ENCODE measurements around the gene HIRIP3. TPM values are rescaled to one million over a fixed set of nuclear protein-coding genes. Genes with fewer than 3 reads are reported as not detected.

HIRIP3 gene, protein sequence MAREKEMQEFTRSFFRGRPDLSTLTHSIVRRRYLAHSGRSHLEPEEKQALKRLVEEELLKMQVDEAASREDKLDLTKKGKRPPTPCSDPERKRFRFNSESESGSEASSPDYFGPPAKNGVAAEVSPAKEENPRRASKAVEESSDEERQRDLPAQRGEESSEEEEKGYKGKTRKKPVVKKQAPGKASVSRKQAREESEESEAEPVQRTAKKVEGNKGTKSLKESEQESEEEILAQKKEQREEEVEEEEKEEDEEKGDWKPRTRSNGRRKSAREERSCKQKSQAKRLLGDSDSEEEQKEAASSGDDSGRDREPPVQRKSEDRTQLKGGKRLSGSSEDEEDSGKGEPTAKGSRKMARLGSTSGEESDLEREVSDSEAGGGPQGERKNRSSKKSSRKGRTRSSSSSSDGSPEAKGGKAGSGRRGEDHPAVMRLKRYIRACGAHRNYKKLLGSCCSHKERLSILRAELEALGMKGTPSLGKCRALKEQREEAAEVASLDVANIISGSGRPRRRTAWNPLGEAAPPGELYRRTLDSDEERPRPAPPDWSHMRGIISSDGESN
- 9.6 to 19.0 TPM (median 14.5 TPM) in 5 replicates for total RNA-seq (2022; extraction: Qiagen RNA extraction; ENCODE audit: low read depth)

DNA sequence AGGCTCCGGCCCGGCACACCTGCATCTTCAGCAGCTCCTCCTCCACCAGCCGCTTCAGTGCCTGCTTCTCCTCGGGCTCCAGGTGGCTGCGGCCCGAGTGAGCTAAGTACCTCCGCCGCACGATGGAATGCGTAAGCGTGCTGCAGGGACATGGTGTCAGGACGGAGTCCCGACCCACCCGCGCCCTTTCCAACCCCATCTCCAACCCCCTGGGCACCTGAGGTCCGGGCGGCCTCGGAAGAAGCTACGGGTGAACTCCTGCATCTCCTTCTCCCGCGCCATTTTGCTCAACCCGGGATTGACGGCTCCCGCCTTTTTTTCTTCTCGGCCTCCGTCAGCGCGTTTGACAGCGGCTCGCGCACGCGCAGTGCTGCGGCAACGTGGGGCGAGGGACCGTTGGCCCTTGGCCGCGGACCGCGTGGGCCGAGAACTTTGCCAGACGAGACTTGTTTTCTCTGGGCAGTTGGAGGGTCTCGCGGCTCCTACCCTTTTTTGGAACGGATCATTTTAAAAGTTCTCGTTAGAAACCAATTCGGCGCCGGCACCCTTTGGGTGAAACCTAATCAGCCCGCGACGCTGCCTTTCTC, at the start of gene HIRIP3:
HIRIP3 (minus strand) TSS at position 294 of the 587 bp plus-strand sequence; CDS start at position 282, 12 bp downstream.

GRCh38 chr16:30030841-30031413, 35.5 kb upstream of the HIRIP3 start, which contains the start of gene TLCD3B:
Gene TLCD3B, minus strand, starts transcription at chr16:30031271. Its CDS starts 744 bp downstream, at chr16:30030527.

GRCh38 chr16:30022887-30023286, 27.5 kb upstream of the HIRIP3 start, which contains the start of gene C16orf92:
Gene C16orf92, plus strand, starts transcription at chr16:30023198. Its CDS starts 143 bp downstream, at chr16:30023341.

DNA sequence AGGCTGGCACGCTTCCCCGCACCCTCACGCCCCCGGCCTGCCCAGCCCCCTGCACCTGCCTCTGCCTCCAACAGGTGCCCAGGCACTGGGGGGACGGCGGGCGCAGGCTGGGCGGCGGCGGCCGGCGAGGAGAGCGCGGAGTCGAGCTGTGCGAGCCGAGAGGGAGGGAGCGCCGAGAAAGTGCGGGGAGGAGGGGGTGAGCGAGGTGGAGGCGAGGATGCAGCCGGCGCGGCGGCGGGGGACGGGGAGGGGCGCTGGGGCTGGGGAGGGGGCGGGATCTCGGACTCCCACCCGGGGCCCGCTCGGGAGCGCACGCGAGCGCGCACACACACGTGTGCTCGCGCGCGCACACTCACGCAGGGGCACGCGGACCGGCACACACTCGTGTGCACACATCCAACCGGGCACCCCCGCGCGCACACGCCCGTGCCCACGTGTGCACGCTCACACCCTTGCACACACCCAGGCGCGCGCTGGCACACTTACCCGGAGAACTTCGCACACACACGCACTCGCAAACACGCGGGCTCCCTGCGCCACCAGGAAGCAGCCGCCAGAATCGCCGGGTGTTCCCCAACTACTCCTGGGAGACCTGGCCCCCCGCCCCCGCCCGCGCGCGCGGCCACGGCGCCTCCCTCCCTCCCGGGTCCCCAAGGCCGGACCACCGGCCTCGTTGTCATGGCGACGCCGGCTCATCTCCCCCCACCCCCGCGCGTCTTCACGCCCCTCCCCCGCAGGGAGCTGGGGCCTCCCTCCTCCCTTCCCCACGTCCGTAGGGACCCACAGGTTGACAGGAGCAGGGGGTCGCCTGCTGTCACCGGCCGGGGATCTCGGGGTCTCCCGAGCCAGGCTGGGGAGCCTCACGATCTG, 15.7 kb upstream of the HIRIP3 start, which contains the start of gene DOC2A:
DOC2A (minus strand) TSS at position 184 of the 870 bp plus-strand sequence. CDS start 805 bp downstream, outside the sequence.

GRCh38 chr16:29995911-29996765, 721 bp upstream of the HIRIP3 start, which contains the start of gene INO80E:
Gene INO80E, plus strand, starts transcription at chr16:29996241. Its CDS starts 70 bp downstream, at chr16:29996311.

DNA sequence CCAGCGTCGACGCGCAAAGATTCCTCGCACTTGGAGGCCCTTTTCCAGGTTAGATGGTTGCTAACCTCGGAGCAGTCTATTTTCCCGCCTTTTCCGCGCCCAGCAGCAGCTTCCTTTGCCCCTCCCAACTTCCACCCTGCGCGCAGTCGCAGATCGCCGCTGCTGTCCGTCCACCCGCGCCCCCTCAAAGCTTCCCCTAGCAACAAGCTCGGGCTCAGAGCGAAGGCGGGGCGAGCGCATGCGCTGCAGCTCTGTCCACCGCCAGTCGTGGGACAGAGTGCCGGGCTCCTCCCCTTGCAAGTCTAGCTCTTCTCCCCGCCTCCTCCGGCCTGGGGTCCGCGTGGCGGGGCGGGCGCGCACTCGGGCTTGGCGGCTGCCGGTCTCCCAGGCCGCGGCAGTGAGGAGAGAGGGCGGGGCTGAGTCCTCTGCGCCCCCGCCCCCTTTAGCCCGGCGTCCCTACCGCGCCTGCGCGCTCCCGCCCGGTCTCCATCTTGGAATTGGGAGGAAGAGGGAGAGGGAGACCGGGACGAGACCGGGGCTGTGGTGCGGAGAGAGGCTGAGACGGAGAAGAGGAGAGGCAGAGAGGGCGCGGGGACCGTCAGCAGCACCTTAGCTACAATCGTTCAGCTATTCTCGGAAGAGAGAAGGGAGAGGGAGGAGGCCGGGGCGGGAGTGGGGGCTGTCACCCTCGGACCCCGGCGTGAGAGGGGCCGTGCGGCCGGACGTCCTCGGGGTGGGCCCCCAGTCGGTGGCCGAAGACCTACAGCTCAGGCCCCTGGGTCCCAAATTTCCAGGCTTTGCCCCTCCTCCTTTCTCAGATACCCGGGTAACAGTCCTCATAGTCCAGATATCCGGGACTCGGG, 21.8 kb downstream of the HIRIP3 start, which contains the start of gene TAOK2:
TAOK2 (plus strand) TSS at position 485 of the 863 bp plus-strand sequence. CDS start 3,905 bp downstream, outside the sequence.

GRCh38 chr16:29961479-29962343, 33.7 kb downstream of the HIRIP3 start, which contains the start of gene TMEM219:
Gene TMEM219, plus strand, starts transcription at chr16:29962079. Its CDS starts 1,065 bp downstream, at chr16:29963144.

Other genes starting within 250 kb of the HIRIP3 start
- gene C16orf54, start 249.6 kb downstream of the HIRIP3 start, total RNA-seq (2022; extraction: Qiagen RNA extraction; ENCODE audit: low read depth) = not detected in 5 replicates
- not detected in 5 replicates for gene ZG16, start 217.4 kb downstream of the HIRIP3 start, total RNA-seq (2022; extraction: Qiagen RNA extraction; ENCODE audit: low read depth)
- gene KIF22, start 204.9 kb downstream of the HIRIP3 start, total RNA-seq (2022; extraction: Qiagen RNA extraction; ENCODE audit: low read depth) = 73.9 to 96.4 TPM (median 95.6 TPM) in 5 replicates
- gene MAZ, start 189.1 kb downstream of the HIRIP3 start, total RNA-seq (2022; extraction: Qiagen RNA extraction; ENCODE audit: low read depth) = 140 to 181 TPM (median 172 TPM) in 5 replicates
- 0.27 to 0.52 TPM (median 0.33 TPM) in 5 replicates for gene PRRT2, start 183.4 kb downstream of the HIRIP3 start, total RNA-seq (2022; extraction: Qiagen RNA extraction; ENCODE audit: low read depth)
- gene PAGR1, start 179.5 kb downstream of the HIRIP3 start, total RNA-seq (2022; extraction: Qiagen RNA extraction; ENCODE audit: low read depth) = 35.0 to 50.8 TPM (median 46.6 TPM) in 5 replicates
- gene MVP, start 175.2 kb downstream of the HIRIP3 start, total RNA-seq (2022; extraction: Qiagen RNA extraction; ENCODE audit: low read depth) = 99.3 to 146 TPM (median 135 TPM) in 5 replicates
- gene CDIPT, start 132.4 kb downstream of the HIRIP3 start, total RNA-seq (2022; extraction: Qiagen RNA extraction; ENCODE audit: low read depth) = 47.4 to 106 TPM (median 95.8 TPM) in 5 replicates
- 11.0 to 24.3 TPM (median 19.9 TPM) in 5 replicates for gene SEZ6L2, start 96.1 kb downstream of the HIRIP3 start, total RNA-seq (2022; extraction: Qiagen RNA extraction; ENCODE audit: low read depth)
- gene ASPHD1, start 95.1 kb downstream of the HIRIP3 start, total RNA-seq (2022; extraction: Qiagen RNA extraction; ENCODE audit: low read depth) = 12.4 to 27.0 TPM (median 23.7 TPM) in 5 replicates
- 9.3 to 20.1 TPM (median 15.0 TPM) in 5 replicates for gene KCTD13, start 69.4 kb downstream of the HIRIP3 start, total RNA-seq (2022; extraction: Qiagen RNA extraction; ENCODE audit: low read depth)
- gene TMEM219, start 33.5 kb downstream of the HIRIP3 start, total RNA-seq (2022; extraction: Qiagen RNA extraction; ENCODE audit: low read depth) = 72.2 to 98.5 TPM (median 97.9 TPM) in 5 replicates
- 16.9 to 36.1 TPM (median 34.3 TPM) in 5 replicates for gene TAOK2, start 21.7 kb downstream of the HIRIP3 start, total RNA-seq (2022; extraction: Qiagen RNA extraction; ENCODE audit: low read depth)
- gene INO80E, start 624 bp upstream of the HIRIP3 start, total RNA-seq (2022; extraction: Qiagen RNA extraction; ENCODE audit: low read depth) = 101 to 119 TPM (median 109 TPM) in 5 replicates
- gene DOC2A, start 15.4 kb upstream of the HIRIP3 start, total RNA-seq (2022; extraction: Qiagen RNA extraction; ENCODE audit: low read depth) = 0.88 to 3.5 TPM (median 2.5 TPM) in 5 replicates
- gene C16orf92, start 27.6 kb upstream of the HIRIP3 start, total RNA-seq (2022; extraction: Qiagen RNA extraction; ENCODE audit: low read depth) = not detected in 5 replicates
- gene TLCD3B, start 35.7 kb upstream of the HIRIP3 start, total RNA-seq (2022; extraction: Qiagen RNA extraction; ENCODE audit: low read depth) = 0.26 to 0.56 TPM (median 0.36 TPM) in 4 of 5 replicates, not detected in the other
- gene ALDOA, start 70.1 kb upstream of the HIRIP3 start, total RNA-seq (2022; extraction: Qiagen RNA extraction; ENCODE audit: low read depth) = 1,377 to 1,871 TPM (median 1,822 TPM) in 5 replicates
- 99.1 to 153 TPM (median 144 TPM) in 5 replicates for gene PPP4C, start 80.4 kb upstream of the HIRIP3 start, total RNA-seq (2022; extraction: Qiagen RNA extraction; ENCODE audit: low read depth)
- 0.20 to 0.50 TPM (median 0.27 TPM) in 5 replicates for gene TBX6, start 96.3 kb upstream of the HIRIP3 start, total RNA-seq (2022; extraction: Qiagen RNA extraction; ENCODE audit: low read depth)
- gene YPEL3, start 100.6 kb upstream of the HIRIP3 start, total RNA-seq (2022; extraction: Qiagen RNA extraction; ENCODE audit: low read depth) = 4.2 to 10.8 TPM (median 8.6 TPM) in 5 replicates
- 1.1 to 2.1 TPM (median 1.6 TPM) in 5 replicates for gene GDPD3, start 117.9 kb upstream of the HIRIP3 start, total RNA-seq (2022; extraction: Qiagen RNA extraction; ENCODE audit: low read depth)
- 34.6 to 39.2 TPM (median 36.7 TPM) in 5 replicates for gene MAPK3, start 127.6 kb upstream of the HIRIP3 start, total RNA-seq (2022; extraction: Qiagen RNA extraction; ENCODE audit: low read depth)
- 2.7 to 5.1 TPM (median 3.0 TPM) in 5 replicates for gene CORO1A, start 188.0 kb upstream of the HIRIP3 start, total RNA-seq (2022; extraction: Qiagen RNA extraction; ENCODE audit: low read depth)
- 162 to 210 TPM (median 202 TPM) in 5 replicates for gene BOLA2B, start 198.0 kb upstream of the HIRIP3 start, total RNA-seq (2022; extraction: Qiagen RNA extraction; ENCODE audit: low read depth)
- gene SLX1A, start 198.3 kb upstream of the HIRIP3 start, total RNA-seq (2022; extraction: Qiagen RNA extraction; ENCODE audit: low read depth) = 6.4 to 29.4 TPM (median 11.8 TPM) in 5 replicates
- gene SULT1A3, start 203.6 kb upstream of the HIRIP3 start, total RNA-seq (2022; extraction: Qiagen RNA extraction; ENCODE audit: low read depth) = 4.1 to 12.4 TPM (median 7.9 TPM) in 5 replicates

Measured in A549 treated with ZK216348 at 1 μM for 4 hours (cell line).